ENCODE measurements around the gene ZNF431. TPM values are rescaled to one million over a fixed set of nuclear protein-coding genes. Genes with fewer than 3 reads are reported as not detected.

Gene ZNF431
- 10 to 100 TPM; 24.3 to 35.0 (median 26.0) TPM for total RNA-seq
- total RNA-seq (2013): 26.9 TPM
- total RNA-seq: 29.4 to 103 (median 54.1) reads per million in 29 experiments

GRCh38 chr19:21141787-21142464 lies at the start of gene ZNF431:
ZNF431 (plus strand) TSS chr19:21142040; CDS start chr19:21142184, 144 bp downstream.
- peaks cover 4 to 21% of the 10 kb centered on the region in 2 donors for H3K36me3 ChIP-seq (ENCODE audit: control insufficient read depth in 2 of 2, extremely low read depth in 1 of 2, insufficient read depth in 1 of 2, low read length in 1 of 2)
- ChIA-PET POLR2A (interaction anchor here (0.5 to 1.2 kb wide), 9 partner anchors 46 to 576 kb away, joined by 3 to 5 read pairs (median 4); partner anchors contain the start of genes ZNF493 (in 1 of the 2), ZNF626 (in 1 of the 2), ZNF708 (in 1 of the 2) and ZNF737 (in 1 of the 2)), CTCF (interaction anchor here in 1 of 2 donors (0.7 to 1.3 kb wide), 3 partner anchors 186 to 480 kb away, joined by 3 read pairs; partner anchors contain the start of gene ZNF626)
- H3K27ac Mint-ChIP-seq: peak within 1 kb of the TSS; percentile 94 to 97
- peaks cover 4 to 8% of the 10 kb centered on the region in 2 experiments for H3K4me1 ChIP-seq (ENCODE audit: control insufficient read depth in 1 of 2, extremely low read depth in 1 of 2, insufficient read depth in 2 of 2, low read length in 2 of 2)
- peaks cover 39% of the 10 kb centered on the region for H3K36me3 Mint-ChIP-seq
- ATAC-seq (replicated peaks in 1 of 4) (peak; percentile 98 to 100 (median 100)), DNase-seq (peak; percentile 76 to 93 (median 89))
- no peaks in the 10 kb centered on the region for H3K27me3 ChIP-seq (replicated peaks in 1 of 2; ENCODE audit: control insufficient read depth in 2 of 2, extremely low read depth in 1 of 2, insufficient read depth in 2 of 2, low read length in 1 of 2)
- peak within 1 kb of the TSS; percentile 54 to 71 for H3K4me3 ChIP-seq (ENCODE audit: control insufficient read depth in 1 of 2, extremely low read depth in 1 of 2, low read length in 1 of 2)
- peak within 1 kb of the TSS; percentile 72 for H3K27ac ChIP-seq (ENCODE audit: low read length)
- no peaks in the 10 kb centered on the region for H3K9me3 ChIP-seq
- peaks cover 43 to 52% (median 47%) of the 10 kb centered on the region in 3 donors for H3K4me1 Mint-ChIP-seq
- H3K4me3 Mint-ChIP-seq: peak within 1 kb of the TSS; percentile 94 to 99 (median 98)
- no peaks in the 10 kb centered on the region for H3K9me3 Mint-ChIP-seq
- no peaks in the 10 kb centered on the region for H3K27me3 Mint-ChIP-seq
- 0% methylated on average over 27 of the region's 30 CpGs for WGBS (ENCODE audit: insufficient coverage)

DNA sequence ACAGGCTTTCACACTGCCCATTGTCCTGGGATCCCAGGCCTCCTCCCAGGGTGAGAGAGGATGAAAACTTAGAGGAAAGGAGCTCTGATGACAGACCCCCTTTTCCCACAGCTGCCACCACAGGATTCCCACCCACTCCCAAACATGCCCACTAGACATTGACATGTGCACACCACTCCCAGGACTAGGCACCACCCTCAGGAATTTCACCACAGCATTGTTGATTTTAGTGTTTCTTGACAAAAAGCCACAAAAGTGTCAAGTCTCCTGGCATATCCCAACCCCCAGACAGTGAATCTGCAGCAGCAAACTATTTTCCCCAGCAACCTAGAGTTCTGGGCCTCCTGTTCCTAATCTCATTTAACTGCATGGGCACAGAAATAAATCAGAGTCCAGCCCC lies 49.7 kb upstream of the ZNF431 start:
- Histone ChIP-seq H3K36me3 (ENCODE audit: control insufficient read depth in 2 of 2, extremely low read depth in 1 of 2, insufficient read depth in 1 of 2, low read length in 1 of 2) (no peaks in the 10 kb centered on the region), H3K27ac (ENCODE audit: low read length) (no peak overlapping the region), H3K9me3 (no peaks in the 10 kb centered on the region), H3K4me1 (ENCODE audit: control insufficient read depth in 1 of 2, extremely low read depth in 1 of 2, insufficient read depth in 2 of 2, low read length in 2 of 2) (no peaks in the 10 kb centered on the region), H3K4me3 (ENCODE audit: control insufficient read depth in 1 of 2, extremely low read depth in 1 of 2, low read length in 1 of 2) (no peak overlapping the region), H3K27me3 (replicated peaks in 1 of 2; ENCODE audit: control insufficient read depth in 2 of 2, extremely low read depth in 1 of 2, insufficient read depth in 2 of 2, low read length in 1 of 2) (no peaks in the 10 kb centered on the region)
- Mint-ChIP-seq H3K27ac (peak overlapping the region in 1 of 2 donors; percentile 16), H3K27me3 (no peaks in the 10 kb centered on the region), H3K9me3 (no peaks in the 10 kb centered on the region), H3K36me3 (peaks cover 34% of the 10 kb centered on the region), H3K4me1 (peaks cover 0 to 1% (median 0%) of the 10 kb centered on the region in 3 donors), H3K4me3 (no peak overlapping the region)
- ChIA-PET POLR2A (no interaction called here), CTCF (interaction anchor here in 1 of 2 donors (0.6 kb wide), 1 partner anchor 20 kb away, joined by 5 read pairs; no protein-coding TSS in a partner anchor)
- no peak for DNase-seq
- ATAC-seq (replicated peaks in 1 of 4): no peak

DNA sequence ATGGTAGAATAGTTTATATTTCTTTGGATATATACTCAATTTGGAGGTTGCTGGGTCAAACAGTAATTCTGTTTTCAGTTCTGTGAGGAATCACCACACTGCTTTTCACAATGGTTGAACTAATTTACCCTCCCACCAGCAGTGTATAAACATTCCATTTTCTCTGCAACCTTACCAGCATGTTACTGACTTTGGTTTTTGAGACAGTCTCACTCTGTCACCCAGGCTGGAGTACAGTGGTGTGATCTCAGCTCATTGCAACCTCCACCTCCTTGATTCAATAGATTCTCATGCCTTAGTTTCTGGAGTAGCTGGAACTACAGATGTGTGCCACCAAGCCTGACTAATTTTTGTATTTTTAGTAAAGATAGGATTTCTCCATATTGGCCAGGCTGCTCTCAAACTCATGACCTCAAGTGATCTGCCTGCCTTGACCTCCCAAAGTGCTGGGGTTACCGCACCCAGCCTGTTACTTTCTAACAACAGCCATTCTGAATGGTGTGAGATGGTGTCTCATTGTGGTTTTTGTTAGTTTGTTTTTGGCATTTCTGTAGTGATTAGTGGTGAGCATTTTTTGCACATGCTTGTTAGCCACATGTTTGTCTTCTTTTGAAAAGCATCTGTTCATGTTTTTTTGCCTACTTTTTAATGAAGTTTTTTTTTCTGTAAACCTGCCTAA lies 47.4 kb upstream of the ZNF431 start:
- H3K4me3 Mint-ChIP-seq: no peak overlapping the region
- Histone ChIP-seq H3K9me3 (no peaks in the 10 kb centered on the region), H3K27ac (ENCODE audit: low read length) (no peak overlapping the region), H3K4me3 (ENCODE audit: control insufficient read depth in 1 of 2, extremely low read depth in 1 of 2, low read length in 1 of 2) (no peak overlapping the region), H3K36me3 (ENCODE audit: control insufficient read depth in 2 of 2, extremely low read depth in 1 of 2, insufficient read depth in 1 of 2, low read length in 1 of 2) (no peaks in the 10 kb centered on the region), H3K27me3 (replicated peaks in 1 of 2; ENCODE audit: control insufficient read depth in 2 of 2, extremely low read depth in 1 of 2, insufficient read depth in 2 of 2, low read length in 1 of 2) (no peaks in the 10 kb centered on the region), H3K4me1 (ENCODE audit: control insufficient read depth in 1 of 2, extremely low read depth in 1 of 2, insufficient read depth in 2 of 2, low read length in 2 of 2) (no peaks in the 10 kb centered on the region)
- peaks cover 0 to 1% (median 0%) of the 10 kb centered on the region in 3 donors for H3K4me1 Mint-ChIP-seq
- H3K27me3 Mint-ChIP-seq: no peaks in the 10 kb centered on the region
- DNase-seq: no peak
- no peaks in the 10 kb centered on the region for H3K9me3 Mint-ChIP-seq
- CTCF ChIA-PET: no interaction called here
- no CpG with 5 or more reads among the region's 1 CpG for whole genome bisulfite sequencing (ENCODE audit: insufficient coverage)
- POLR2A ChIA-PET: no interaction called here
- peaks cover 45% of the 10 kb centered on the region for H3K36me3 Mint-ChIP-seq
- no peak overlapping the region for H3K27ac Mint-ChIP-seq
- ATAC-seq (replicated peaks in 1 of 4): no peak

GRCh38 chr19:21098291-21098690 lies 43.5 kb upstream of the ZNF431 start:
- no peak for ATAC-seq (replicated peaks in 1 of 4)
- Mint-ChIP-seq H3K4me3 (no peak overlapping the region), H3K36me3 (peaks cover 54% of the 10 kb centered on the region), H3K27me3 (no peaks in the 10 kb centered on the region), H3K9me3 (no peaks in the 10 kb centered on the region), H3K4me1 (peaks cover 0 to 1% (median 0%) of the 10 kb centered on the region in 3 donors), H3K27ac (no peak overlapping the region)
- H3K36me3 ChIP-seq (ENCODE audit: control insufficient read depth in 2 of 2, extremely low read depth in 1 of 2, insufficient read depth in 1 of 2, low read length in 1 of 2): no peaks in the 10 kb centered on the region
- H3K4me3 ChIP-seq (ENCODE audit: control insufficient read depth in 1 of 2, extremely low read depth in 1 of 2, low read length in 1 of 2): no peak overlapping the region
- H3K9me3 ChIP-seq: no peaks in the 10 kb centered on the region
- no peak overlapping the region for H3K27ac ChIP-seq (ENCODE audit: low read length)
- ChIA-PET CTCF (interaction anchor here in 1 of 2 donors (0.6 kb wide), 1 partner anchor 34 kb away, joined by 3 read pairs; no protein-coding TSS in a partner anchor), POLR2A (no interaction called here)
- H3K4me1 ChIP-seq (ENCODE audit: control insufficient read depth in 1 of 2, extremely low read depth in 1 of 2, insufficient read depth in 2 of 2, low read length in 2 of 2): no peaks in the 10 kb centered on the region
- H3K27me3 ChIP-seq (replicated peaks in 1 of 2; ENCODE audit: control insufficient read depth in 2 of 2, extremely low read depth in 1 of 2, insufficient read depth in 2 of 2, low read length in 1 of 2): no peaks in the 10 kb centered on the region
- no peak for DNase-seq
- no CpG with 5 or more reads among the region's 2 CpGs for WGBS (ENCODE audit: insufficient coverage)

- ATAC-seq (replicated peaks in 1 of 4) (no peak), DNase-seq (no peak)
- no peaks in the 10 kb centered on the region for H3K9me3 Mint-ChIP-seq
- no peak overlapping the region for H3K4me3 ChIP-seq (ENCODE audit: control insufficient read depth in 1 of 2, extremely low read depth in 1 of 2, low read length in 1 of 2)
- 100% methylated on average over 1 of the region's 2 CpGs for WGBS (ENCODE audit: insufficient coverage)
- ChIA-PET POLR2A (no interaction called here), CTCF (no interaction called here)
- peaks cover 55% of the 10 kb centered on the region for H3K36me3 Mint-ChIP-seq
- no peaks in the 10 kb centered on the region for H3K36me3 ChIP-seq (ENCODE audit: control insufficient read depth in 2 of 2, extremely low read depth in 1 of 2, insufficient read depth in 1 of 2, low read length in 1 of 2)
- no peak overlapping the region for H3K27ac Mint-ChIP-seq
- no peaks in the 10 kb centered on the region for H3K4me1 Mint-ChIP-seq
- no peaks in the 10 kb centered on the region for H3K4me1 ChIP-seq (ENCODE audit: control insufficient read depth in 1 of 2, extremely low read depth in 1 of 2, insufficient read depth in 2 of 2, low read length in 2 of 2)
- no peaks in the 10 kb centered on the region for H3K27me3 Mint-ChIP-seq
- H3K27ac ChIP-seq (ENCODE audit: low read length): no peak overlapping the region
- no peak overlapping the region for H3K4me3 Mint-ChIP-seq
- no peaks in the 10 kb centered on the region for H3K9me3 ChIP-seq
- no peaks in the 10 kb centered on the region for H3K27me3 ChIP-seq (replicated peaks in 1 of 2; ENCODE audit: control insufficient read depth in 2 of 2, extremely low read depth in 1 of 2, insufficient read depth in 2 of 2, low read length in 1 of 2)
Measured at GRCh38 chr19:21101521-21102242, 40.2 kb upstream of the ZNF431 start.

DNA sequence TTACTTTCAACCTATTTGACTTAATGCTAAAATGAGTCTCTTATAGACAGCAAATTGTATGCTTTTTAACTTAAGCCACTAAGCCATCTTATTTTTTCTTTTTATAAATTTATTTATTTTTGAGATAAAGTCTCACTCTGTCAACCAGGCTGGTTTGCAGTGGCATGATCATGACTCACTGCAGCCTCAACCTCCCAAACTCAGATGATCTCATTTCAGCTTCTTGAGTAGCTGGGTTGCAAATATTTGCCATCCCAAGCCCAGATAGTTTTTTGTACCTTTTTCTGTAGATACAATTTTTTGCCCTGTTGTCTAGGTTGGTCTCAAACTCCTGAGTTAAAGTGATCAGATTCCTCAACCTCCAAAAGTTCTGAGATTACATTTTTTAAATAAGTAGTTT lies 32.7 kb upstream of the ZNF431 start:
- H3K36me3 ChIP-seq (ENCODE audit: control insufficient read depth in 2 of 2, extremely low read depth in 1 of 2, insufficient read depth in 1 of 2, low read length in 1 of 2): no peaks in the 10 kb centered on the region
- ATAC-seq (replicated peaks in 1 of 4) (no peak), DNase-seq (no peak)
- Mint-ChIP-seq H3K9me3 (peaks cover 5 to 15% (median 8%) of the 10 kb centered on the region in 3 donors), H3K36me3 (peaks cover 69% of the 10 kb centered on the region), H3K4me3 (no peak overlapping the region), H3K27ac (no peak overlapping the region), H3K27me3 (no peaks in the 10 kb centered on the region), H3K4me1 (no peaks in the 10 kb centered on the region)
- no peak overlapping the region for H3K27ac ChIP-seq (ENCODE audit: low read length)
- no peaks in the 10 kb centered on the region for H3K4me1 ChIP-seq (ENCODE audit: control insufficient read depth in 1 of 2, extremely low read depth in 1 of 2, insufficient read depth in 2 of 2, low read length in 2 of 2)
- H3K9me3 ChIP-seq: peaks cover 2% of the 10 kb centered on the region
- H3K4me3 ChIP-seq (ENCODE audit: control insufficient read depth in 1 of 2, extremely low read depth in 1 of 2, low read length in 1 of 2): no peak overlapping the region
- ChIA-PET CTCF (no interaction called here), POLR2A (interaction anchor here in 1 of 2 donors (0.7 kb wide), 1 partner anchor 135 kb away, joined by 3 read pairs; no protein-coding TSS in a partner anchor)
- H3K27me3 ChIP-seq (replicated peaks in 1 of 2; ENCODE audit: control insufficient read depth in 2 of 2, extremely low read depth in 1 of 2, insufficient read depth in 2 of 2, low read length in 1 of 2): no peaks in the 10 kb centered on the region

Data from T-cell (primary cell).